Measurements from ENCODE around the gene APLP1.

DNA sequence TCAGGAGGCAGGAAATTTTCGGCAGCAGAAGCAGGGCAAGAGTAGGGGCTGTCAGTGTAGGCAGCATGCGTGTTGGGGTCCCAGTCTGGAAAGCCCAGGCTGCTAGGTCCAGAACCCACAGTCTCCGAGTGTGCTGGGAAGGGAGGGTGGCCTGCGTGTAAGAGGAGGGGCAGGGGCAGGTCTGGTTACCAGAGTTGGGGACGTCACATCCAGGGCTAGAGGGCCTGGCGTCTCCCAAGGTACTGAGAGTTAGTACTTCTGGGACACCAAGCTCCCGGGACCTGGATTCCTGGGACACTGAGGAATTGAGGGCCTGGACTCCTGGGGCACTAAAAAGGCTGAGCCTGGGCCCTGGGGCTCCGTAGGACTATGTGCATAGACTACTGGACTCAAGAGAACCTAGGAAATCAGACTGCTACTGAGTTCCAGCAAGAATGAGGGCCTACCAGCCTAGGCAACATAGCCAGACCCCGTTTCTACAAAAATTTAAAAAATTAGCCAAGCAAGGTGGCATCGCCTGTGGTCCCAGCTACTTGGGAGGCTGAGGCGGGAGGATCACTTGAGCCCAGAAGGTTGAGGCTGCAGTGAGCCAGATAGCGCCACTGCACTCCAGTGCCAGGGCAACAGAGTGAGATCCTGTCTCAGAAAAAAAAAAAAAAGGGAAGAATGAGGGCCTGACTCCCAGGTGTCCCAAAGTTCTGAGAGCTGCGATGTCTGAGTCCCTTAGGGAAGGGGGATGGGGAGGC, 29.5 kb downstream of the APLP1 start:
- TF ChIP-seq POLR2A (IDR thresholded peaks at IDR 0.05): no peak
- TF ChIP-seq, protein P1, sequence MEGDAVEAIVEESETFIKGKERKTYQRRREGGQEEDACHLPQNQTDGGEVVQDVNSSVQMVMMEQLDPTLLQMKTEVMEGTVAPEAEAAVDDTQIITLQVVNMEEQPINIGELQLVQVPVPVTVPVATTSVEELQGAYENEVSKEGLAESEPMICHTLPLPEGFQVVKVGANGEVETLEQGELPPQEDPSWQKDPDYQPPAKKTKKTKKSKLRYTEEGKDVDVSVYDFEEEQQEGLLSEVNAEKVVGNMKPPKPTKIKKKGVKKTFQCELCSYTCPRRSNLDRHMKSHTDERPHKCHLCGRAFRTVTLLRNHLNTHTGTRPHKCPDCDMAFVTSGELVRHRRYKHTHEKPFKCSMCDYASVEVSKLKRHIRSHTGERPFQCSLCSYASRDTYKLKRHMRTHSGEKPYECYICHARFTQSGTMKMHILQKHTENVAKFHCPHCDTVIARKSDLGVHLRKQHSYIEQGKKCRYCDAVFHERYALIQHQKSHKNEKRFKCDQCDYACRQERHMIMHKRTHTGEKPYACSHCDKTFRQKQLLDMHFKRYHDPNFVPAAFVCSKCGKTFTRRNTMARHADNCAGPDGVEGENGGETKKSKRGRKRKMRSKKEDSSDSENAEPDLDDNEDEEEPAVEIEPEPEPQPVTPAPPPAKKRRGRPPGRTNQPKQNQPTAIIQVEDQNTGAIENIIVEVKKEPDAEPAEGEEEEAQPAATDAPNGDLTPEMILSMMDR (IDR thresholded peaks at IDR 0.05): no peak

Measured in thyroid gland (tissue), 4 donors.